CD4-positive, alpha-beta T cell treated with Interleukin-12 subunit alpha and Interleukin-12 subunit beta, for 1 hour (primary cell): ENCODE data around the gene OR11H1.
"Not testable (repeated sequence)": the region's sequence is repeated elsewhere in the genome, so short reads cannot be mapped to it uniquely, and the experiment has no call there.

ENCODE experiments used
- DNase-seq: peaks from one replicate; pipeline ENCODE4 v3.0.0-alpha.2; 2020

OR11H1 gene, protein sequence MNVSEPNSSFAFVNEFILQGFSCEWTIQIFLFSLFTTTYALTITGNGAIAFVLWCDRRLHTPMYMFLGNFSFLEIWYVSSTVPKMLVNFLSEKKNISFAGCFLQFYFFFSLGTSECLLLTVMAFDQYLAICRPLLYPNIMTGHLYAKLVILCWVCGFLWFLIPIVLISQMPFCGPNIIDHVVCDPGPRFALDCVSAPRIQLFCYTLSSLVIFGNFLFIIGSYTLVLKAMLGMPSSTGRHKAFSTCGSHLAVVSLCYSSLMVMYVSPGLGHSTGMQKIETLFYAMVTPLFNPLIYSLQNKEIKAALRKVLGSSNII

DNA sequence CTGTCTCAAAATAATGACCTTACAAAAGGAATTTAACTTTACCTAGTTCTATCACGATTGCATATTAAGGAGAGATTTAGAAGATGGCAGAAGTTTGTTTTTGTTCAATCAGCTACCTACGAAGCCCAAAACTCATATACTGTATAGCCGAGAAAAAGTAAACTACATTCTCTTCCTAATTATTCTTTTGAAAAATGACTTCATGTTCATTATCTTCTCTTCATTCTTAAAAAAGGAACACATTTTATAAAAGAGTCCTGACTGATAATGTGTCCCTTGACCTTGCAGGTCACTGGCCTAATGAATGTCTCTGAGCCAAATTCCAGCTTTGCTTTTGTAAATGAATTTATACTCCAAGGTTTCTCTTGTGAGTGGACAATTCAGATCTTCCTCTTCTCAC, at the start of gene OR11H1:
Gene OR11H1 (plus strand): TSS at position 301 of the 400 bp plus-strand sequence. CDS start 0 bp downstream, at position 301.
- DNase-seq: not testable (repeated sequence)

DNA sequence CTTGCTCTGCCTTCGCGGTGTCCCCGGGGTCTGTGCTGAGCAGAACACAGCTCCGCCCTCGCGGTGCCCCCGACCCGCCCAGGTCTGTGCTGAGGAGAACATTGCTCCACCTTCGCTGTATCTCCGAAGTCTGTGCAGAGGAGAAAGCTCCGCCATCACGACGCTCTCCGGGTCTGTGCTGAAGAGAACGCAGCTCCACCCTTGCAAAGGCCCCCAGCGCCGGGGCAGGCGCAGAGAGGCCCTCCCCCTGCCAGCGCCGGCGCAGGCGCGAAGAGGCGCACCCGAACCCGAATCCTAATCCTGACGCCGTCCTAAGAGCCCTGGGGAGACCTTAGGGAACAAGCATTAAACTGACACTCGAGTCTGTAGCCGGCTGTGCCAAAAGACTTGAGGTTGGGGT, 18.0 kb upstream of the OR11H1 start:
- not testable (repeated sequence) for DNase-seq

GRCh38 chr22:15515896-15516295, 12.1 kb upstream of the OR11H1 start:
- not testable (repeated sequence) for DNase-seq

GRCh38 chr22:15553767-15554166, 25.8 kb downstream of the OR11H1 start:
- not testable (repeated sequence) for DNase-seq

- DNase-seq: not testable (repeated sequence)
These were observed 35.5 kb downstream of the OR11H1 start for GRCh38 chr22:15563461-15563860.

DNA sequence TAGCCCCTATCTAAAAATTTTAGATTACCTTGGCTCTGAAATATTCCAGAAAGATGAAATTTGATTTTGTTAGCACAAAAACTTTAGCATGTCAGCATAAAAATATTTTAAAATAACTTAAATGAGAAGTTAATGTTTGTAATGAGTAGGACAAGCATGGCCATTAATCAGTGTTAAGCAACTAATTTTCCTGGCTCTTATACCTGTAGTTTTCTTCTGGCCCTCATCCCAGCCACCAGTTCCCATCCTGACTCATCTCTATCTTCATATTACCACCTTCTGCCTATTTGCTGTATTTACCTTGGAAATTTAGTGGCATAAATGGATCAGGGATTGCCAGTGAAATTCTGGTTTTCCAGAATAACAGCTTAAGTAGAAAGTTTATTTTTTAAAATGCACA, 37.1 kb downstream of the OR11H1 start:
- not testable (repeated sequence) for DNase-seq
